ENCODE data around the gene MARCKS. TPM values are rescaled to one million over a fixed set of nuclear protein-coding genes. Genes with fewer than 3 reads are reported as not detected.

The MARCKS gene
- total and polyA plus RNA-seq, 2 donors (not counting 3 experiments of a cell fraction or from before 2014, with no cell fraction given), result 59.5 to 315 TPM

DNA sequence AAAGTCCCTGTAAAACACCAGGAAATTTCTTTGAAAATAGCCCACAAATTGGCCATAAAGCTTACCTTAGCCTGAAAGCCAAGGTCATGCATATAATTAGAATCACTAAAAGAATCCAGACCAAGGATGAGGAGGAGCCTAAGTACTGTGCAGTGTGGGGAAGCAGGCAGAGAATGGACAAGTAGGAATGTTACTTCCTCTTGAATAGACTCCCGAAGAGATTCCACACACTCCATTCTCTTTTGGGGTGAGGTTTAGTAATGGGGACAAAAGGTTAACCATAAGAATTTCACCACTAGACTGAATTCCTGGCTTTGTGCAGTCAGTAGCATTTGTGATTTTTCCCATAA is 27.5 kb upstream of the MARCKS start:
- Histone ChIP-seq H3K4me1 (ENCODE audit: control insufficient read depth, extremely low read depth, insufficient read depth, low read length) (no peaks in the 10 kb centered on the region), H3K27ac (ENCODE audit: insufficient read depth, low read depth, low read length) (no peak overlapping the region), H3K4me2 (ENCODE audit: insufficient read depth, low read length) (no peak overlapping the region), H3K9ac (replicated peaks; ENCODE audit: extremely low read depth, insufficient read depth, low read length) (no peak overlapping the region), H3K79me2 (ENCODE audit: control insufficient read depth, insufficient read depth, low read length) (no peaks in the 10 kb centered on the region), H3K9me1 (replicated peaks; ENCODE audit: control insufficient read depth, extremely low read depth, insufficient read depth, low read length) (no peaks in the 10 kb centered on the region), H3K27me3 (ENCODE audit: control insufficient read depth in 2 of 2, insufficient read depth in 2 of 2, low read length in 2 of 2) (no peaks in the 10 kb centered on the region), H3K36me3 (ENCODE audit: control insufficient read depth in 2 of 2, extremely low read depth in 1 of 2, insufficient read depth in 2 of 2, low read length in 2 of 2) (no peaks in the 10 kb centered on the region), H4K20me1 (replicated peaks; ENCODE audit: control insufficient read depth, extremely low read depth, insufficient read depth, low read length) (no peaks in the 10 kb centered on the region), H3K4me3 (replicated peaks in 1 of 3; ENCODE audit: insufficient read depth in 1 of 3, low read depth in 1 of 3, low read length in 3 of 3) (no peak overlapping the region), H3K9me3 (replicated peaks; ENCODE audit: control insufficient read depth, insufficient read depth, low read length) (no peaks in the 10 kb centered on the region), H2AFZ (ENCODE audit: low read depth, low read length) (no peak overlapping the region)
- intact Hi-C loops (cut with micrococcal nuclease) (no loop called here), dilution Hi-C loops (cut with MboI; ENCODE audit: extremely low pct_ligation_motif_present, low sequenced_read_pairs) (no loop called here)
- DNase-seq (ENCODE audit: low read depth, low spot score), result no peak
- TF ChIP-seq MYC (IDR thresholded peaks at IDR 0.05; ENCODE audit: low read depth, low read length) (no peak), POLR2A (IDR thresholded peaks at IDR 0.05; ENCODE audit: low read depth, low read length) (no peak), JUN (IDR thresholded peaks at IDR 0.05; ENCODE audit: borderline replicate concordance, insufficient read depth, insufficient read length, low read depth) (no peak), FOS (IDR thresholded peaks at IDR 0.05; ENCODE audit: borderline replicate concordance, insufficient read depth, low read length) (no peak), GATA2 (IDR thresholded peaks at IDR 0.05; ENCODE audit: insufficient read depth, insufficient read length, low read depth, low read length) (no peak)
- TF ChIP-seq, protein P1, sequence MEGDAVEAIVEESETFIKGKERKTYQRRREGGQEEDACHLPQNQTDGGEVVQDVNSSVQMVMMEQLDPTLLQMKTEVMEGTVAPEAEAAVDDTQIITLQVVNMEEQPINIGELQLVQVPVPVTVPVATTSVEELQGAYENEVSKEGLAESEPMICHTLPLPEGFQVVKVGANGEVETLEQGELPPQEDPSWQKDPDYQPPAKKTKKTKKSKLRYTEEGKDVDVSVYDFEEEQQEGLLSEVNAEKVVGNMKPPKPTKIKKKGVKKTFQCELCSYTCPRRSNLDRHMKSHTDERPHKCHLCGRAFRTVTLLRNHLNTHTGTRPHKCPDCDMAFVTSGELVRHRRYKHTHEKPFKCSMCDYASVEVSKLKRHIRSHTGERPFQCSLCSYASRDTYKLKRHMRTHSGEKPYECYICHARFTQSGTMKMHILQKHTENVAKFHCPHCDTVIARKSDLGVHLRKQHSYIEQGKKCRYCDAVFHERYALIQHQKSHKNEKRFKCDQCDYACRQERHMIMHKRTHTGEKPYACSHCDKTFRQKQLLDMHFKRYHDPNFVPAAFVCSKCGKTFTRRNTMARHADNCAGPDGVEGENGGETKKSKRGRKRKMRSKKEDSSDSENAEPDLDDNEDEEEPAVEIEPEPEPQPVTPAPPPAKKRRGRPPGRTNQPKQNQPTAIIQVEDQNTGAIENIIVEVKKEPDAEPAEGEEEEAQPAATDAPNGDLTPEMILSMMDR (IDR thresholded peaks at IDR 0.05; ENCODE audit: extremely low read depth in 1 of 2, insufficient read depth in 1 of 2, low read depth in 1 of 2, low read length in 2 of 2), result no peak
- CTCF ChIA-PET, result interaction anchor here (0.9 to 1.4 kb wide), 2 partner anchors 9 to 15 kb away, joined by 4 read pairs; no protein-coding TSS in a partner anchor
- no TSS peak for BruUV-seq (replicated peaks)
- no peak for FAIRE-seq
- POLR2A ChIA-PET, result no interaction called here

DNA sequence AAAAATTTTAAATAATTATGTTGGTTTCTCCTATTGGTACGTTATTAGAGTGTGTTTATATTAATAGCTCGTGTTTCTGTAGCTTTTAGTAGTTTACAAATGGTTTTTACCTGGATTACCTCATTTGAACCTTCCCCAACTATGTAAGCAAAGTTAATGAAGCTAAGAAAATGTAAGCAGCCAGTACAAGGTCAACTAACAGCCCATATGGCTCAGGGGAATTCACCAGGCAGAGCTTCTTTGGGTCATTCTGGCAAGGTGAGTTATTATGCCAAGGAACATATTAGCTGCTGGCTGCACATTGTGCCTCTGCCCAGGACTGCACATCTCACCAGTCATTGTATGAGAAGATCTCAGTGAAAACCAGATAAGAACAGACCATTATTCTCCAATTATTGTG is 27.0 kb upstream of the MARCKS start:
- no peaks in the 10 kb centered on the region for H3K4me1 ChIP-seq (ENCODE audit: control insufficient read depth, extremely low read depth, insufficient read depth, low read length)
- H3K36me3 ChIP-seq (ENCODE audit: control insufficient read depth in 2 of 2, extremely low read depth in 1 of 2, insufficient read depth in 2 of 2, low read length in 2 of 2), result no peaks in the 10 kb centered on the region
- H4K20me1 ChIP-seq (replicated peaks; ENCODE audit: control insufficient read depth, extremely low read depth, insufficient read depth, low read length), result no peaks in the 10 kb centered on the region
- no peak overlapping the region for H3K4me3 ChIP-seq (replicated peaks in 1 of 3; ENCODE audit: insufficient read depth in 1 of 3, low read depth in 1 of 3, low read length in 3 of 3)
- DNase-seq (ENCODE audit: low read depth, low spot score) (no peak), FAIRE-seq (no peak)
- H3K9me3 ChIP-seq (replicated peaks; ENCODE audit: control insufficient read depth, insufficient read depth, low read length), result no peaks in the 10 kb centered on the region
- no TSS peak for BruUV-seq (replicated peaks)
- TF ChIP-seq FOS (IDR thresholded peaks at IDR 0.05; ENCODE audit: borderline replicate concordance, insufficient read depth, low read length), result no peak
- TF ChIP-seq GATA2 (IDR thresholded peaks at IDR 0.05; ENCODE audit: insufficient read depth, insufficient read length, low read depth, low read length), result no peak
- TF ChIP-seq POLR2AphosphoS5 (IDR thresholded peaks at IDR 0.05; ENCODE audit: insufficient read depth, low read depth, low read length), result no peak
- TF ChIP-seq POLR2A (IDR thresholded peaks at IDR 0.05; ENCODE audit: low read depth, low read length), result no peak
- TF ChIP-seq EZH2 (IDR thresholded peaks at IDR 0.05; ENCODE audit: borderline replicate concordance, low read depth, low read length, severe bottlenecking), result no peak
- TF ChIP-seq MYC (IDR thresholded peaks at IDR 0.05; ENCODE audit: low read depth, low read length), result no peak
- TF ChIP-seq JUN (IDR thresholded peaks at IDR 0.05; ENCODE audit: borderline replicate concordance, insufficient read depth, insufficient read length, low read depth), result no peak
- TF ChIP-seq, protein P2, sequence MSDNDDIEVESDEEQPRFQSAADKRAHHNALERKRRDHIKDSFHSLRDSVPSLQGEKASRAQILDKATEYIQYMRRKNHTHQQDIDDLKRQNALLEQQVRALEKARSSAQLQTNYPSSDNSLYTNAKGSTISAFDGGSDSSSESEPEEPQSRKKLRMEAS (IDR thresholded peaks at IDR 0.05; ENCODE audit: insufficient read depth, insufficient read length), result no peak
- TF ChIP-seq, protein P1 (IDR thresholded peaks at IDR 0.05; ENCODE audit: extremely low read depth in 1 of 2, insufficient read depth in 1 of 2, low read depth in 1 of 2, low read length in 2 of 2), result no peak
- dilution Hi-C loops (cut with MboI; ENCODE audit: extremely low pct_ligation_motif_present, low sequenced_read_pairs), result no loop called here
- H3K79me2 ChIP-seq (ENCODE audit: control insufficient read depth, insufficient read depth, low read length), result no peaks in the 10 kb centered on the region
- no peak overlapping the region for H3K9ac ChIP-seq (replicated peaks; ENCODE audit: extremely low read depth, insufficient read depth, low read length)
- H2AFZ ChIP-seq (ENCODE audit: low read depth, low read length), result no peak overlapping the region
- no peak overlapping the region for H3K27ac ChIP-seq (ENCODE audit: insufficient read depth, low read depth, low read length)
- no peaks in the 10 kb centered on the region for H3K9me1 ChIP-seq (replicated peaks; ENCODE audit: control insufficient read depth, extremely low read depth, insufficient read depth, low read length)
- H3K4me2 ChIP-seq (ENCODE audit: insufficient read depth, low read length), result no peak overlapping the region
- intact Hi-C loops (cut with micrococcal nuclease), result no loop called here
- ChIA-PET CTCF (interaction anchor here (0.9 to 1.4 kb wide), 2 partner anchors 9 to 15 kb away, joined by 4 read pairs; no protein-coding TSS in a partner anchor), POLR2A (no interaction called here)
- H3K27me3 ChIP-seq (ENCODE audit: control insufficient read depth in 2 of 2, insufficient read depth in 2 of 2, low read length in 2 of 2), result no peaks in the 10 kb centered on the region

Data from endothelial cell of umbilical vein (primary cell).